NT2/D1 (cell line): ENCODE measurements around the gene MRS2.
"Not testable (repeated sequence)": the region's sequence is repeated elsewhere in the genome, so short reads cannot be mapped to it uniquely, and the experiment has no call there.

Experiments used
- DNase-seq: peaks from one replicate; pipeline ENCODE4 v3.0.0-alpha.2; 2011; ENCODE audit warnings: low read depth, low spot score
- H3K27me3 ChIP-seq: 2 replicates; pipeline ENCODE4 v1.6.0; 2011; ENCODE audit warnings: mild to moderate bottlenecking; ENCODE audit not compliant: insufficient read length, insufficient read depth
- H3K36me3 ChIP-seq: 2 replicates; pipeline ENCODE4 v1.6.1; 2011; ENCODE audit warnings: mild to moderate bottlenecking, low read length, mixed read lengths; ENCODE audit not compliant: insufficient read depth, insufficient read length
- H3K4me1 ChIP-seq: 2 replicates; pipeline ENCODE4 v1.5.1; 2011; ENCODE audit not compliant: insufficient read depth, insufficient read length
- H3K4me3 ChIP-seq: 2 replicates; pipeline ENCODE4 v1.5.1; 2011; ENCODE audit warnings: low read depth; ENCODE audit not compliant: insufficient read length
- H3K9ac ChIP-seq: 2 replicates; pipeline ENCODE4 v1.6.0; 2011; ENCODE audit warnings: low read depth; ENCODE audit not compliant: insufficient read length
- H3K9me3 ChIP-seq: 2 replicates; pipeline ENCODE4 v1.5.1; 2011; ENCODE audit warnings: mild to moderate bottlenecking, low read length; ENCODE audit not compliant: insufficient read depth
- SUZ12 ChIP-seq: IDR thresholded peaks from 2 replicates; pipeline ENCODE4 v1.6.1; 2011; ENCODE audit not compliant: insufficient read length, insufficient read depth; ENCODE audit errors: extremely low read depth
- YY1 ChIP-seq: IDR thresholded peaks from 2 replicates; pipeline ENCODE4 v1.6.1; 2011; ENCODE audit not compliant: insufficient read length, insufficient read depth
- ZNF274 ChIP-seq: IDR thresholded peaks from 2 replicates; pipeline ENCODE4 v1.6.1; 2011; ENCODE audit warnings: mild to moderate bottlenecking, low read depth, low read length

MRS2 gene

DNA sequence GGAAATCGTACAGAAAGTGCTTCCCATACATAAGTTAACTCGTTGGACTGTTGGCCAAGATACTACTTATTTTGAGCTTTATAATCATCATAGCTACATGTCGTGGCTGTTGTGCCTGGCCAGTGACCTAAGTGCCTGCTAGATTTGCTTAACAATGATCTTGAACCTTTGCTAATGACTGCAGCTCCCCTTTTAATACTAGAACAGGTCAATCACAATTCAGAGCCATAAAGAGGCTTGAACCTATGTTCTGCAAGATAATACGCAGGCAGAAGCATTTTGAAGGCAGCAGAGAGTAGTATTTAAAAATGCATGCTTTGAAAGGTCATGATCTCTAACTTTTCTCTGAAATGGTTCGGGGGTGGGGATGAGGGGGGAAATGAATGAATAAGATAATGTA, 2.5 kb downstream of the MRS2 start:
- Histone ChIP-seq H3K4me3 (no peak overlapping the region), H3K4me1 (no peaks in the 10 kb centered on the region), H3K36me3 (peaks cover 54% of the 10 kb centered on the region), H3K27me3 (no peaks in the 10 kb centered on the region), H3K9ac (peak overlapping the region; percentile 8), H3K9me3 (no peaks in the 10 kb centered on the region)
- DNase-seq, result no peak
- TF ChIP-seq ZNF274 (no peak), YY1 (no peak), SUZ12 (no peak)

DNA sequence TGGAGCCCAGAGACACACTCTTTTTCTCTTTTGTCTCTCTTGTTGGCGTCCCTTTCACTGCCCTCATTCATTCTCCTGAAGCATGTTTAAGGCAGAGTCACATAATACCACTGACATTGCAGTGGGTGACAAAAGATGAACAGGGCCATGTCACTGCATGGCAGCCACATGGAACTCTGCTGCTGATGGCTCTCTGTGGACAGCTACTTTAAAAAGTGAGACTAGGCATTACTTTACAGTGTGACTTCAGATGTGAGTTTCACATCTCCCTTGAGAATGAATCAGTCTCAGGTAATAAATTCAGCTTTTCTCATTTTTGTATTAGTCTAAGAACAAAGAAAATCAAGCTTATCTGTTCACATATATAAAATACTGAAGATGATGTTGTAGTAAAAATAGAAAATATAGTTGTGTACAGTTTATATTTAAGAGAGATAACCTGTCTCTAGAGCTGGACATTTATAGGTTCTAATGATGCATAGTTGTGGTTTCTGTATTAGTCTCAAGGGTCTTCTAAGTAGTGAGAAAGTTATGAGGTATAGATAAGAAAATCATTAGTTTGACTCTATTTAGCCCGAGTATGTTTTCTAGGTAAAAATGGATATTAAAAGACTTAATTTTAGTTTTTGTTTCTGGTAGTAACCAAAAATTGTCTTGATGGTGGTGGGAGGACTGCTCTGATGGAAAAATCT, 6.1 kb downstream of the MRS2 start:
- no peak for DNase-seq
- Histone ChIP-seq H3K4me3 (no peak overlapping the region), H3K4me1 (no peaks in the 10 kb centered on the region), H3K27me3 (no peaks in the 10 kb centered on the region), H3K9me3 (no peaks in the 10 kb centered on the region; the same call in 1 of the 2 replicates), H3K9ac (no peak overlapping the region), H3K36me3 (peaks cover 85% of the 10 kb centered on the region)
- TF ChIP-seq SUZ12, result no peak
- no peak for TF ChIP-seq ZNF274
- TF ChIP-seq YY1, result no peak

DNA sequence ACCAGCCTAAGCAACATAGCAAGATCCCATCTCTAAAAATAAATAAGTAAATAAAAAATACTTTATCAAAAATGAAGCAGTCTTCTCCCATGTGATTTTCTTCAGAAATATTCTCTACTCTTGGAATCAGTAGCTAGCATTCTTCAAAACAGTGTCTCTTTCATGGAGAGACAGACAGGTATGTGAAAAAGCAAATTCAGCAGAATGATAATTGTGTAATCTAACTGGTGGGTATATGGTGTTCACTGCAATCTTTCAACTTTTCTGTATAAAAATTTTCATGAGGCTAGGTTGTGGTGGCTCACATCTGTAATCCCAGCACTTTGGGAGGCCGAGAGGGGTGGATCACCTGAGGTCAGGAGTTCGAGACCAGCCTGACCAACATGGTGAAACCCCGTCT, 7.9 kb downstream of the MRS2 start:
- no peak for TF ChIP-seq SUZ12
- DNase-seq, result no peak
- H3K36me3 ChIP-seq, result peaks cover 80% of the 10 kb centered on the region
- H3K4me1 ChIP-seq, result no peaks in the 10 kb centered on the region
- H3K9ac ChIP-seq, result no peak overlapping the region
- no peaks in the 10 kb centered on the region for H3K27me3 ChIP-seq
- no peak overlapping the region for H3K4me3 ChIP-seq
- H3K9me3 ChIP-seq, result no peaks in the 10 kb centered on the region; the same call in 1 of the 2 replicates

DNA sequence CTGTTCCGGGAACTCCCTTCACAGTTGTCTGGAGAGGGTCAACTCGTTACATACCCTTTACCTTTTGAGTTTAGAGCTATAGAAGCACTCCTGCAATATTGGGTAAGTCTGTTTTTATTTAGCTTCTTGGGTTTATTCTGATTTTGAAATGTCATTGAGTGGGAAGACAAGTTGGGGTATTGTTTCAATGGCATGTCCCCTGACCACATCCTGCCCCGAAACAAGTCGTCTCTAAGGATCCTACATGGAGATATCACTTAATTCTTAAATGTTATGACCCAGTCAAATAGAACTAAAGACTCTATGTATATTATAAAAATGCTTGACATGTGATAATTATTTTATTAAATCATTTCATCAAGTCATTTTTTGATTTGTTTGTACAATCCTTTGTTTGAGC, 9.6 kb downstream of the MRS2 start:
- no peaks in the 10 kb centered on the region; the same call in 1 of the 2 replicates for H3K9me3 ChIP-seq
- peaks cover 88% of the 10 kb centered on the region for H3K36me3 ChIP-seq
- no peak for DNase-seq
- H3K27me3 ChIP-seq, result no peaks in the 10 kb centered on the region
- no peak overlapping the region for H3K4me3 ChIP-seq
- TF ChIP-seq SUZ12, result no peak
- no peak for TF ChIP-seq ZNF274
- no peak for TF ChIP-seq YY1
- no peaks in the 10 kb centered on the region for H3K4me1 ChIP-seq
- no peak overlapping the region for H3K9ac ChIP-seq

DNA sequence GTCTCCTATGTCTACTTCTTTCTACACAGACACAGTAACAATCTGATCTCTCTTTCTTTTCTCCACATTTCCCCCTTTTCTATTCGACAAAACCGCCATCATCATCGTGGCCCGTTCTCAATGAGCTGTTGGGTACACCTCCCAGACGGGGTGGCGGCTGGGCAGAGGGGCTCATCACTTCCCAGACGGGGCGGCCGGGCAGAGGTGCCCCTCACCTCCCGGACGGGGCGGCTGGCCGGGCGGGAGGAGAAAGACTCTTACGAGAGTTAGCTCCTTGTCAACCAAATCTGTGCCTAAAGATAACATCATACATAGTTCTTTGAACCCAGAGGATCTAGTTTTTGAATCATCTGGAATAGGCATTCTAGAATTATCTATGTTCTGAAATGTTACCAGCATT, 11.8 kb downstream of the MRS2 start:
- H3K9me3 ChIP-seq, DNase-seq, H3K27me3 ChIP-seq, H3K4me1 ChIP-seq, H3K9ac ChIP-seq, H3K4me3 ChIP-seq: not testable (repeated sequence)
- H3K36me3 ChIP-seq, result peaks cover 86% of the 10 kb centered on the region

DNA sequence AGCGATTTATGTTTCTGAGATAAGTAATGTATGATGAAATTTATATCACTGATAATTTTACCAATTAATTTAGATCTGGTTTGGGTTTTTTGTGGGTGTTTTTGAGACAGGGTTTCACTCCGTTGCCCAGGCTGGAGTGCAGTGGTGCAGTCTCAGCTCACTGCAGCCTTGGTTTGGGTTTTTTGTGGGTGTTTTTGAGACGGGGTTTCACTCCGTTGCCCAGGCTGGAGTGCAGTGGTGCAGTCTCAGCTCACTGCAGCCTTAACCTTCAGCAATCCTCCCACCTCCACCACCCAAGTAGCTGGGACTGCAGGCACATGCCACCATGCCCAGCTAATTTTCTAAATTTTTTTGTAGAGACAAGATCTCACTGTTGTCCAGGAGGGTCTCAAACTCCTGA, 13.0 kb downstream of the MRS2 start:
- no peak overlapping the region for H3K4me3 ChIP-seq
- H3K27me3 ChIP-seq, result no peaks in the 10 kb centered on the region
- H3K4me1 ChIP-seq, result no peaks in the 10 kb centered on the region
- H3K9me3 ChIP-seq, result no peaks in the 10 kb centered on the region; the same call in 1 of the 2 replicates
- no peak for DNase-seq
- no peak overlapping the region for H3K9ac ChIP-seq
- no peak for TF ChIP-seq YY1
- TF ChIP-seq SUZ12, result no peak
- no peak for TF ChIP-seq ZNF274
- peaks cover 87% of the 10 kb centered on the region for H3K36me3 ChIP-seq

DNA sequence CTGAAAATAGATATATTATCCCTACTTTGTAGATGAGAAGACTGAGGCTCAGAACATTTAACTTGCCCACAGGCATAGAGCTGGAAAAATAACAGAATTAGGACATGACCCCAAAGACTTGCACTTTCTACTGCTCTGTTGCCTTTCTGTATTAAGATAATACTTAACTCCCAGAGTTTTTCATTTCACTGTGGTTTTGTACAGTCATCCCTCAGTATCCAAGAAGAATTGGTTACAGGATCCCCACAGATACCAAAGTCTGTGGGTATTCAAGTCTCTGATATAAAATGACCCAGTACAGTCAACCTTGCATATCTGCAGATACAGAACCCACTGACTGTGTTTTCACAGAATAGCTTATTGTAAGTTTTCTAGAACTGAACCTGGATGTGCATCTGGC, 16.8 kb downstream of the MRS2 start:
- no peaks in the 10 kb centered on the region for H3K4me1 ChIP-seq
- H3K9me3 ChIP-seq, result no peaks in the 10 kb centered on the region
- no peak for TF ChIP-seq YY1
- TF ChIP-seq SUZ12, result no peak
- no peak for TF ChIP-seq ZNF274
- no peak overlapping the region for H3K9ac ChIP-seq
- no peaks in the 10 kb centered on the region for H3K27me3 ChIP-seq
- H3K4me3 ChIP-seq, result no peak overlapping the region
- peaks cover 94% of the 10 kb centered on the region for H3K36me3 ChIP-seq
- DNase-seq, result no peak

DNA sequence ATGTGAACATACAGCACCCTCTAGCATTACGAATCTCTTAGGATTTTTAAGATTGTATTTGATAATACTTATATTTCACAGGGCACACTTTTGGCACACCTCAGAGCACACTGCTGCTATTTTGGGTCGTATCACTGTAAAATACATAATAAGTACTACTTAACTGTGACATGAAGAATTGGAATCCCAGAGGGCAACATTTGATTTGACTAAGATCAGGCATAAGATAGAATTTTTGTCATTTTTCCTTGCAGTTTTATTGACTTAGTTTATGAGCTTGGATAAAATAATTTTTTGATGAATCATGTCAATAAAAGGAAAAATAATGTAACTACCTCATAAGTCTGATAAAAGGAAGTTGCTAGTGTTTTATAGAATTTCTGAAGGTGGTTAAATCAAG, 22.4 kb downstream of the MRS2 start:
- Histone ChIP-seq H3K9me3 (no peaks in the 10 kb centered on the region), H3K4me3 (no peak overlapping the region), H3K36me3 (peaks cover 60% of the 10 kb centered on the region)

More for the DNA sequence above, 22.4 kb downstream of the MRS2 start:
- Histone ChIP-seq H3K9ac (no peak overlapping the region), H3K27me3 (no peaks in the 10 kb centered on the region), H3K4me1 (no peaks in the 10 kb centered on the region)
- TF ChIP-seq SUZ12 (no peak), YY1 (no peak), ZNF274 (no peak)
- no peak for DNase-seq
